HL-60 (cell line): Measurements from ENCODE around the gene TRPC1.

Experiments
- CTCF ChIP-seq: IDR thresholded peaks from one replicate; pipeline ENCODE4 v1.5.1; 2011; ENCODE audit warnings: low read length, control low read depth, inconsistent platforms; ENCODE audit not compliant: insufficient read depth
- GABPA ChIP-seq: IDR thresholded peaks from 2 replicates; pipeline ENCODE4 v1.6.1; 2012; ENCODE audit warnings: low read depth
- POLR2AphosphoS5 ChIP-seq: IDR thresholded peaks from 2 replicates; pipeline ENCODE4 v1.6.1; 2012; ENCODE audit warnings: low read depth

- TF ChIP-seq CTCF (no peak), GABPA (no peak), POLR2AphosphoS5 (no peak)
Observed at GRCh38 chr3:142754494-142754893, 30.7 kb downstream of the TRPC1 start.
